Stimulated activated CD4-positive, alpha-beta T cell treated with anti-CD3 and anti-CD28 coated beads, Interleukin-12 subunit alpha, Interleukin-12 subunit beta, amount 100 ng/mL, for 4 hours (primary cell): Measurements from ENCODE around the gene TPSG1.
"Not testable (repeated sequence)": the region's sequence is repeated elsewhere in the genome, so short reads cannot be mapped to it uniquely, and the experiment has no call there.

Source experiments
- DNase-seq: peaks from one replicate; pipeline ENCODE4 v3.0.0-alpha.2; 2020

TPSG1 gene

DNA sequence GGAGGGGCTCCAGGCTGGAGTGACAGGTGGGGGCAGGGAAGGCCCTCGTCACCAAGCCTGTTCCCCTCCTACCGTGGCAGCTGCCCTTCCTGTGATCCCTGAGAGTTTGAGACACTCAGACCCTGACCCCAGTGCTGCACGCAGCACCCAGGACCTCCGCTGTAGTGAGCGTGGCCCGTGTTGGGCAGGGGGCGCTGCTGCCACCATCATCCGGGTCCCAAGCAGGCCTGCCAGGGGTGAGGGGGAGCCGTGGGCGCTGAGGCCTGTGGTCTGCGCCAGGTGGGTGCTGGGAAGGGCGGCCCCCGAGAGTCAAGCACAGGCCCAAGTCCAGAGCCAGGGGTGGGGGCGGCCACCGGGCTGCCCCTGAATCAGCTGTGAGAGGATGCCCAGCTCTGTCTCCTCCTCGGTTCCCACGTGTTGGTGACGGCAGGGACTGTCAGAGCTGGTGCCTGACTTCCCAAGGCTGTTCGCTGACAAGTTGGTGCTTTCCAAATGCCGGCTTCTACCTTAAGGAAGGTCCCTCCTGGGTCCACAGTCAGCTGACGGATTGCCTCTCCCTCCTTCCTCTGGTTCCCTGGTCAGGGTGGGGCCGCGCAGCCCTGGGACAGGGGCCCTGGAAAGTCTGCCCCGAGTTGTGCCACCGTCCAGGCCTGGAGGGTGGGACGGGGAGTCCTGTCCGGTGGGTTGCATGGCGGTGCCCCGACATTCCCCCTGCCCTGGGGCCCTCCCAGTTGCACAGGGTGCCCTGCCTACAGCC lies 31.1 kb downstream of the TPSG1 start:
- DNase-seq = no peak

- no peak for DNase-seq
Observed at GRCh38 chr16:1193143-1193824, 31.8 kb downstream of the TPSG1 start.

GRCh38 chr16:1192384-1193073 lies 32.5 kb downstream of the TPSG1 start:
- no peak for DNase-seq

- not testable (repeated sequence) for DNase-seq
Observed at GRCh38 chr16:1190789-1191188, 34.3 kb downstream of the TPSG1 start.

- no peak for DNase-seq
Observed at GRCh38 chr16:1189455-1189854, 35.6 kb downstream of the TPSG1 start.

DNA sequence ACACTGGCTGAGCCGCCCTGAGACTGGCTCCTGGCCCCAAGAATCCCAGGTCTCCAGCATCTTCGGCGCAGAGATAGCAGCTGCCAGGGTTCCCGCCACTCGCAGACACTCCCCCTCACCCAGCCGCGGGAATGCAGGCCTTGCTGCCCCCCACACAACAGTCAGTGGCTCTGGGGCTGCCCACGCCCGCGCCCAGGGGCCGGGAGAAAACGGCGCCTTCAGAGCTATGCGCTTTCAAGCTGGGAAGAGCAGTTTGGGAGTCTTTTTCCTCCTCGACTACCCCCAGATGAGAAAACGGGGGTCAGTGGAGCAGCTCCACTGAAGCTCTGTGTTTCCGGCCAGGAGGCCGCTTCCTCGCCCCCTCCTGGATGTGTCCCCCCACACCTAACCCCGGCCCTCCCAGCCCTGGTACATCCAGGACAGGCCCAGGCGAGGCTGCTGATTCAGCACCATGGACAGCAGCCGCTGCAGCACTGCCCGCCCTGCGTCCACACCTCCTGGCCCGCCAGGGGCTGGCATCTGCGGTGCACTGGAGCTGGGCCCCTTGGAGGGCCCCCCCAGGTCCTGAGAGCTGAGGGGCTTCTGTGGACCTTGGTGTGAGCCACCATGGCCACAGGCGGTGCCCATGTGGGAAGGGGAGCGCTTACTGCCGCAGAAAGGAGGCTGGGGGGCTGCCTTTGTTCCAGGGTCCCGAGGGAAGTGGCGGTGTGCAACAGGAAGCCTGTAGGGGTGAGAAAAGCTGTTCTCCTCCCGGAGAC lies 36.5 kb downstream of the TPSG1 start:
- peak; percentile 38 for DNase-seq

DNA sequence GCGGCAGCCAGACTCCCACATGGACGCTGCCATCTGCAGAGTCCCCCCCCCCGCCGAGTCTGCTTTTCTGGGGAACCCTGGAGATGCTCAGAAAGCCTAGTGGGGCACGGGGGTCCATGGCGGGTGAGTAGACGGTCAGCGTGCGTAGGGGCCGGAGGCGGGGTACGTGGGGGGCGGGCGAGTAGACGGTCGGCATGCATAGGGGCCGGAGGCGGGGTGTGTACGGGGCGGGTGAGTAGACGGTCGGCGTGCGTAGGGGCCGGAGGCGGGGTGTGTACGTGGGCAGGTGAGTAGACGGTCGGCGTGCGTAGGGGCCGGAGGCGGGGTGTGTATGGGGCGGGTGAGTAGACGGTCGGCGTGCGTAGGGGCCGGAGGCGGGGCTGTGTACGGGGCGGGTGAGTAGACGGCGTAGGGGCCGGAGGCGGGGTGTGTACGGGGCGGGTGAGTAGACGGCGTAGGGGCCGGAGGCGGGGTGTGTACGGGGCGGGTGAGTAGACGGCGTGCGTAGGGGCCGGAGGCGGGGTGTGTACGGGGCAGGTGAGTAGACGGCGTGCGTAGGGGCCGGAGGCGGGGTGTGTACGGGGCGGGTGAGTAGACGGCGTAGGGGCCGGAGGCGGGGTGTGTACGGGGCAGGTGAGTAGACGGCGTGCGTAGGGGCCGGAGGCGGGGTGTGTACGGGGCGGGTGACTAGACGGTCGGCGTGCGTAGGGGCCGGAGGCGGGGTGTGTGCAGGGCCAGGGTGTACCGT lies 39.4 kb downstream of the TPSG1 start:
- DNase-seq = not testable (repeated sequence)

- DNase-seq = no peak
Observed at GRCh38 chr16:1184980-1185379, 40.1 kb downstream of the TPSG1 start.

DNA sequence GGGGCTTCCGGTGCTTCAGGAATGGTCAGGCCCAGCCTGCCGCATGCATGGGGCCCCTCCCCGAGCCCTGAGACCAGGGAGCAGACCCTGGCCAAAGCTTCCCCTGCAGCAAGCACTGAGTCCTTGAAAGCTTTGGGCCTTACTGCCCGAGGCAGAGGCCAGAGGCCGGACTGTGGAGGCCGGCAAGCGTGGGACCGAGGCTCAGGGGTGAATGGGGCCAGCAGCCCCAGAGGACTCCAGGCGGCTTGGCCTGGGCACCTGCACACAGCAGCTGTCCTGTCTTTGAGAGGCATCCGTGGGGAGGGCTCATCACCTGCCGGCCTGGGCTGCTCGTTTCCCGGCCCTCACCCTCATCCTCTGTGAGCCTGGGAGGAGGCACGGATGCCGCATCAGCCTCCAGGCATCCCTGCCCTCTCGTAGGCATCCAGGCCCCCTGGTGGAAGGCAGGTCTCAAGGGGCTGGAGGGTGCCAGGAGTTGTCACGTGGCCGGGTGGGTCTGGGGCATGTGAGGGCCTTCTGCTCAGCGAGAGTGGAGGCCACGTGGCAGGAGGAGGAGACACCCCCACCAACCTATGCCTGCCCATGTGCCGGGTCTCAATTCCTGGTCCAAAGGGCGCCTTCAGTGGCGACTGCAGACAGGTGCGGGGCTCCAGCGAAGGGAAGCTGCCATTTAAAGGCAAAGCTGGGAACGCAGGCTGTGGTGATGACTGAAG lies 40.8 kb downstream of the TPSG1 start:
- no peak for DNase-seq

GRCh38 chr16:1182950-1183907 lies 41.8 kb downstream of the TPSG1 start:
- no peak for DNase-seq

DNA sequence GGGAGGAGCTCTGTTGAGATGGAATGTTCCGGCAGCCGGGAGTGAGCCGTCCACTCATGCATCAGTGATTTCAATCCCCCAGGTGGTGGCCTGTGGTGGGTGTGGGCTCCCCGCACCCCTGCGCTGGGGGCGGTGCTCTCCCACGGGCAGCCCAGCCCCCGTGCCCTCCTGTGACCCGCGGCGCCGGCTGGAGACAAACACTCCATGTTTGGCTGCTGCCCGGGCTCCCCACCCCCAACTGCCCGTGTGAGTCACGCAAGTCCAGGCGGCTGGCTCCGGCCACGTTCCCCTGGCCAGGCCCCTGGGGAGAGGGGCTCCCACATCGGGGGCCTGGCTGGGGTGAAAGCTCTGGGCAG lies 42.8 kb downstream of the TPSG1 start:
- no peak for DNase-seq

DNA sequence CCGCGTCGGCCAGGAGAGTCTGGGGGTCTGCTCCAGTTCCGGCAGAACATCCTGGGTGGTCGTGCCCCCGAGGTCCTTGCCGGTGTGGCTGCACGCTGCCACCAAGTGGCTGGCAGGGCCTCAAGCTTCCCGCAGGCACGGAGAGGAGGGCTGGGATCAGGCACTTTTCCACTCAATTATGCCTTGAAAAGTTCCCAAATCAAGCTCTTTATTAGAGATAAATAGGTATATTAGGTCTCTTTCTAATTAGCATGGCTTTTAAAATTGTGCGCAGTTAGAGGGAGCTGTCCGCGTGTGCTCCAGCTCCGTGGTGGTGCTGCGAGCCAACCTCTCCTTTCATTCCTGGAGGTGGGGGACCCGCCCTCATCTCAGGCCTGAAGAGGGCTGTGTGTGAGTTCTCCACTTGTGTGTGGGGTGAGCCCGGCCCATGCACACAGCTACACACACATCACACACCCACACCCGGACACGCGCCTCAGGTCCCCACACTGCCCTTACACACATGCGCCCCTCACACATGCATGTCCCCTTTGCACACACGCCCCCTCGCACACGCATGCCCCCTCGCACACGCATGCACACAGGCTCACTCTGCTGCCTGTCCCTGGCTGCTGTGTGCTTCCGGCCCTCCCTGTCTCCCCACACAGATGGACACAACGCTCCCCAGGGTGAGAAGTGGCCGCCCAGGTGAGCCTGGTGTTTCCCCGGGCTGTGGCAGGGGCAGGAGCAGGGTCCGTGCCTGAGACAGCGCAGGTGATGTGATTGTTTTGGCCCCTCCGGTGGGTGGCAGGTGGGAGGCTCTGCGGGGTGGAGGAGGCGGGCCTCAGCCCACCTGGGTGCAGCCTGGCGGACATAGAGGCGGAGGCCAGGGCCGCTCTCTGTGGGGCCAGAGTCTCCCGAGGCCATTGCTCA lies 43.4 kb downstream of the TPSG1 start:
- no peak for DNase-seq

DNA sequence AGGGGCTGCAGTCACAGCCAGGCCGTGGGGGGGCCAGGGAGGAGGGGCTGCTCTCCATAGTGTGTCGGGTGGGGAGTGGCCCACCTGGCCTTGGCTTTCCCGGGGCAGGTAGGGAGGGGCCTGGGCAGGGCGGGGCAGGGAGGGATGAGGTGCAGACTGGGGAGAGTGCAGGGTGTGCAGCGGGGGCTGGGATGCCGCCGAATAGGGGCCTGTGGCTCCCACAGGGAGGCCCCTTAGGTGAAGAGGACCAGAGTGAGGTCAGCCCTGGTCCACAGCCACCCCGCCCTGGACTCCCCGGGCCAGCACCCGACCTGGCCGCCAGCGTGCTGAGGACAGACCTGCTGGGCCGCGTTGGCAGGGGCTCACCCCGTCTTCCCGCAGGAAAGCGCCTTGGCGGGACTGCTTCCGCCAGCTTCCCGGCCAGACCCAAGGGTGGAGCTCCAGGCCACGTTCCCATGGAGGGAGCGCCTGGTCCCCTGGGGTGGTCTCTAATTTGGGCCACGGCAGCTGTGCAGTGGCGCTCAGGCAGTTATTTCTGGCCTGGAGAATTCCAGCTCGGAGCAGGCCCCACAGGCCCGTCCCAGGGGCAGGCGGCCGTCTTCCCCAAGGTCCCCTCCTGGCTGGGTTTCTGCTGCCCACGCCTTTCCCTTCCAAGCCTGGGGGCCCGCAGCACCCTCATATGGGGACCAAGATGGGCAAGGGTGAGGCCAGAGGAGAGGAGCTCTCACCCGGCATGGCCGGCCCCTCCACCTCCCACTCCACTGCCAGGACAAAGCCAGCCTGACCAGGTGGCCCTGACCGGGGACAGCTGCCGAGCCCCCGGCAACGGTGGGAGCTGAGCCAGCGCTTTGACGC lies 44.3 kb downstream of the TPSG1 start:
- DNase-seq = no peak

DNA sequence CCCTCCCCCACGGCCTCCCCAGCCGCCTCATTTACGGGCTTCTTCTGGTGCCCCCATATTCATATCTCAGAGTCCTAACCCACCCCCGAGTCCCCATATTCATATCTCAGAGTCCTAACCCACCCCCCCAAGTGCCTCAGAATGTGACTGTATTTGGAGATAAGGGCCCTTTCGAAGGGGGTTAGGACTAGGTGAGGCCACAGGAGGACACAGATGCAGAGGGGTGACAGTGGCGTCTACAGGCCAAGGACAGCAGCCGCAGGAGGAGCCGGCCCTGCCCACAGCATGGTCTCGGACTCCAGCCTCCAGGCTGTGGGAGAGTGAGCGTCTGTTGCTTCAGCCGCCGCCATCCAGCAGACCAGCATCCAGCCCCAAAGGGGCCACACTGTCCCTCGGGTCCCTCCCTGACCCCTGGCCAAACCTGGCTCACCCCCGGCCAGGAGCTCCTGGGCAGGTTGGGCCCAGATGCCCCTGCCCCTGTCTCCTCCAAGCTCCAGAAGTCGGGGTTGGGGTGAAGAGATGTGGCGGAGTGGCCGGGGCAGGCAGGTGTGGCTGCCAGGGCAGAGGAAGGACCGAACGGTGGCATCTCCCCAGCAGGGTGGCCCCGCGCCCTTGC lies 46.7 kb downstream of the TPSG1 start:
- no peak for DNase-seq

GRCh38 chr16:1177750-1178149 lies 47.3 kb downstream of the TPSG1 start:
- no peak for DNase-seq

DNA sequence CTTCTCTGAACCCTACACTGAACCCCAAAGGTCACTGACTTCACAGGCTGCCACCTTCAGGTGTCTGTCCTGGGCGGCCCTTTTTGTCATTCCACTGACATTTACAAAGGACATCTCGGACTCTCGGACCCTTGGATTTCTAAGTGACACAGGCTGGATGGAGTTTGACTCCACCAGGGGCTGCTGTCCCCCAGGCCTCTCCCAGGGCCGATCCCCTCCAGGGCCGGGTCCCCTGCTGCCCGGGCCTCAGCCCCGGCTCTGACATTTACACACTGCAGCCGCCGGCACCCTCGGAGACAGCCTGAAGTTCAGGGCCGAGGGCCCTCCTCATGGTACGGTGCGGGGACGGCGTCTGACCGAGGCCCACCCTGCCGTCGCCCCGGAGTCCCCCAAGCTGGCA lies 48.0 kb downstream of the TPSG1 start:
- DNase-seq = no peak

- DNase-seq = no peak
Observed at GRCh38 chr16:1176280-1176897, 48.7 kb downstream of the TPSG1 start.
